ENCODE measurements around the gene NAT8L.

The NAT8L gene

GRCh38 chr4:2051086-2051485 is 8.0 kb upstream of the NAT8L start:
- no peak for TF ChIP-seq CTCF (conservative IDR thresholded peaks at IDR 0.05; ENCODE audit: control insufficient read depth, insufficient read depth, low read depth, low read length)
- no peak for DNase-seq (ENCODE audit: low read depth)
- H3K4me3 ChIP-seq (ENCODE audit: control insufficient read depth, low read depth, low read length) = no peak overlapping the region

- DNase-seq (ENCODE audit: low read depth) = no peak
- TF ChIP-seq CTCF (conservative IDR thresholded peaks at IDR 0.05; ENCODE audit: control insufficient read depth, insufficient read depth, low read depth, low read length) = no peak
- no peak overlapping the region for H3K4me3 ChIP-seq (ENCODE audit: control insufficient read depth, low read depth, low read length)
Measured at GRCh38 chr4:2054217-2054616, 4.9 kb upstream of the NAT8L start.

GRCh38 chr4:2057382-2058065 is 1.6 kb upstream of the NAT8L start:
- no peak for TF ChIP-seq CTCF (conservative IDR thresholded peaks at IDR 0.05; ENCODE audit: control insufficient read depth, insufficient read depth, low read depth, low read length)
- no peak for DNase-seq (ENCODE audit: low read depth)
- H3K4me3 ChIP-seq (ENCODE audit: control insufficient read depth, low read depth, low read length) = no peak overlapping the region

- DNase-seq (ENCODE audit: low read depth) = no peak
- TF ChIP-seq CTCF (conservative IDR thresholded peaks at IDR 0.05; ENCODE audit: control insufficient read depth, insufficient read depth, low read depth, low read length) = no peak
- H3K4me3 ChIP-seq (ENCODE audit: control insufficient read depth, low read depth, low read length) = no peak overlapping the region
Measured at GRCh38 chr4:2058264-2059045, 672 bp upstream of the NAT8L start.

GRCh38 chr4:2059726-2060602 is 837 bp downstream of the NAT8L start:
- no peak for TF ChIP-seq CTCF (conservative IDR thresholded peaks at IDR 0.05; ENCODE audit: control insufficient read depth, insufficient read depth, low read depth, low read length)
- peak; percentile 5 for DNase-seq (ENCODE audit: low read depth)
- H3K4me3 ChIP-seq (ENCODE audit: control insufficient read depth, low read depth, low read length) = no peak overlapping the region

GRCh38 chr4:2060611-2061185 is 1.6 kb downstream of the NAT8L start:
- no peak for TF ChIP-seq CTCF (conservative IDR thresholded peaks at IDR 0.05; ENCODE audit: control insufficient read depth, insufficient read depth, low read depth, low read length)
- DNase-seq (ENCODE audit: low read depth) = no peak
- H3K4me3 ChIP-seq (ENCODE audit: control insufficient read depth, low read depth, low read length) = no peak overlapping the region
